B cell (primary cell): ENCODE data around the gene PNPLA5. TPM values are rescaled to one million over a fixed set of nuclear protein-coding genes. Genes with fewer than 3 reads are reported as not detected.

Experiments
- ATAC-seq: fragments of 200-7000 bp; cut with Tn5 transposase; one replicate; pipeline ENCODE4 v1.10.0; 2021; ENCODE audit warnings: low read depth, mild to moderate bottlenecking, moderate number of reproducible peaks, moderate library complexity
- CTCF ChIA-PET: fragments of 350-600 bp; sonication (Branson Sonifier 250); formaldehyde crosslinking; loops from one replicate; lab custom pipeline; 2021; ENCODE audit warnings: antibody characterized with exemption, inconsistent platforms; lab: Charles Lee
- POLR2A ChIA-PET: fragments of 350-600 bp; sonication (Branson Sonifier 250); formaldehyde crosslinking; loops from one replicate; lab custom pipeline; 2021; ENCODE audit warnings: antibody characterized with exemption; lab: Charles Lee
- DNase-seq: peaks from one replicate; pipeline ENCODE4 v3.0.0; 2013
- H2AFZ ChIP-seq: 2 replicates; pipeline ENCODE4 v1.6.1; 2012; ENCODE audit warnings: mild to moderate bottlenecking, low read depth, low read length; ENCODE audit not compliant: insufficient read depth, poor library complexity, severe bottlenecking
- H3K27ac ChIP-seq, 2 donors: 1 replicate in 1 of 2; 2 replicates in 1 of 2; pipeline ENCODE4 v1.5.1; 2012 to 2013; ENCODE audit warnings: low read length in 2 of 2, mild to moderate bottlenecking in 2 of 2, moderate library complexity in 1 of 2
- H3K27me3 ChIP-seq, 4 experiments: fragments of 200-600 bp in 1 of 4; sonication (generic) in 1 of 4; replicated peaks in 1 of 4; 1 replicate in 2 of 4; 2 replicates in 2 of 4; pipeline versions ENCODE4 v1.6.1 to v1.7.0; 2013 to 2016; ENCODE audit warnings: low read length in 3 of 4, mild to moderate bottlenecking in 2 of 4, mixed read lengths in 1 of 4, moderate library complexity in 1 of 4; ENCODE audit not compliant: insufficient read depth in 4 of 4, control insufficient read depth in 3 of 4; ENCODE audit errors: control extremely low read depth in 1 of 4
- H3K36me3 ChIP-seq, 2 experiments: replicated peaks in 1 of 2; 1 replicate in 1 of 2; 2 replicates in 1 of 2; pipeline versions ENCODE4 v1.6.1 to v1.7.1; 2013; ENCODE audit warnings: low read length in 1 of 2; ENCODE audit not compliant: insufficient read depth in 2 of 2, control insufficient read depth in 1 of 2; ENCODE audit errors: control extremely low read depth in 1 of 2, extremely low read depth in 1 of 2
- H3K4me1 ChIP-seq, 2 donors: fragments of 200-600 bp in 1 of 2; sonication (generic) in 1 of 2; 1 replicate in 1 of 2; 2 replicates in 1 of 2; pipeline versions ENCODE4 v1.5.1 to v1.6.1; 2013 to 2017; ENCODE audit warnings: low read length in 2 of 2; ENCODE audit not compliant: control insufficient read depth in 2 of 2, insufficient read depth in 2 of 2
- H3K4me2 ChIP-seq: replicated peaks from 2 replicates; pipeline ENCODE3; 2012; ENCODE audit warnings: mild to moderate bottlenecking, low read depth, low read length; ENCODE audit not compliant: poor library complexity, severe bottlenecking
- H3K4me3 ChIP-seq, 5 experiments: fragments of 200-600 bp in 1 of 5; sonication (generic) in 1 of 5; 1 replicate in 3 of 5; 2 replicates in 2 of 5; pipeline versions ENCODE4 v1.5.1 to v1.7.0; 2011 to 2016; ENCODE audit warnings: low read length in 4 of 5, mild to moderate bottlenecking in 4 of 5, low read depth in 2 of 5, control low read depth in 1 of 5, moderate library complexity in 1 of 5; ENCODE audit not compliant: insufficient read depth in 1 of 5; ENCODE audit errors: control extremely low read depth in 1 of 5, extremely low read depth in 1 of 5
- H3K79me2 ChIP-seq: fragments of 200-600 bp; sonication (generic); one replicate; pipeline ENCODE4 v1.6.0; 2016; ENCODE audit warnings: low read length; ENCODE audit not compliant: control insufficient read depth, insufficient read depth
- H3K9ac ChIP-seq: fragments of 200-600 bp; sonication (generic); 2 replicates; pipeline ENCODE4 v1.6.1; 2017; ENCODE audit warnings: mild to moderate bottlenecking, low read length, moderate library complexity
- H3K9me3 ChIP-seq, 3 donors: one replicate each; pipeline versions ENCODE4 v1.6.1 to v1.7.1; 2013; ENCODE audit warnings: low read length in 2 of 3; ENCODE audit not compliant: control insufficient read depth in 2 of 3, insufficient read depth in 1 of 3; ENCODE audit errors: control extremely low read depth in 1 of 3
- H4K20me1 ChIP-seq: 2 replicates; pipeline ENCODE4 v1.6.0; 2012; ENCODE audit warnings: mild to moderate bottlenecking, low read length; ENCODE audit not compliant: insufficient read depth, control insufficient read depth, poor library complexity, severe bottlenecking
- H3K27ac Mint-ChIP-seq: one replicate; pipeline ENCODE4 v1.8.0; 2021; ENCODE audit warnings: mixed read lengths
- H3K27me3 Mint-ChIP-seq: one replicate; pipeline ENCODE4 v1.8.0; 2021; ENCODE audit warnings: mixed read lengths
- H3K4me1 Mint-ChIP-seq: one replicate; pipeline ENCODE4 v1.8.0; 2021; ENCODE audit warnings: mixed read lengths
- H3K4me3 Mint-ChIP-seq: one replicate; pipeline ENCODE4 v1.8.0; 2021; ENCODE audit warnings: mixed read lengths
- H3K9me3 Mint-ChIP-seq: one replicate; pipeline ENCODE4 v1.8.0; 2022; ENCODE audit warnings: mixed read lengths; ENCODE audit not compliant: insufficient read depth
- EZH2 ChIP-seq: IDR thresholded peaks from 2 replicates; pipeline ENCODE4 v1.6.1; 2012; ENCODE audit warnings: borderline replicate concordance, low read depth, mild to moderate bottlenecking, moderate library complexity, low read length; ENCODE audit not compliant: insufficient read depth, poor library complexity, severe bottlenecking
- WGBS: methylation state at CpG from one replicate; pipeline ENCODE4 v1.1.5; 2013; ENCODE audit warnings: missing lambda C conversion rate; ENCODE audit not compliant: insufficient coverage; 5-methylcytosine and 5-hydroxymethylcytosine counted together
- intact Hi-C: fragments of 100-400 bp; cut with micrococcal nuclease; formaldehyde crosslinking; loops from one replicate; pipeline ENCODE4 v1.10.0; 2022
- polyA plus RNA-seq: library from polyadenylated mRNA; depleted of rRNA; stranded (reverse); fragments of >200 nt; gene quantifications from 2 replicates; pipeline ENCODE4 v1.2.3, GENCODE V29; 2012
- total RNA-seq, 2 donors: library from RNA; stranded (reverse); fragments of 120-200 nt in 1 of 2; gene quantifications; 1 replicate in 1 of 2; 2 replicates in 1 of 2; pipeline versions ENCODE4 v1.2.3 to v1.2.4, GENCODE V29; 2013 to 2022
- TF ChIP-seq, protein P1 (sequence below): fragments of 200-600 bp; IDR thresholded peaks from one replicate; pipeline ENCODE4 v1.8.0; 2022; ENCODE audit warnings: antibody characterized with exemption, mild to moderate bottlenecking

PNPLA5 gene
- total and polyA plus RNA-seq, 2 donors (not counting 1 experiment from before 2014, with no cell fraction given), result not detected

DNA sequence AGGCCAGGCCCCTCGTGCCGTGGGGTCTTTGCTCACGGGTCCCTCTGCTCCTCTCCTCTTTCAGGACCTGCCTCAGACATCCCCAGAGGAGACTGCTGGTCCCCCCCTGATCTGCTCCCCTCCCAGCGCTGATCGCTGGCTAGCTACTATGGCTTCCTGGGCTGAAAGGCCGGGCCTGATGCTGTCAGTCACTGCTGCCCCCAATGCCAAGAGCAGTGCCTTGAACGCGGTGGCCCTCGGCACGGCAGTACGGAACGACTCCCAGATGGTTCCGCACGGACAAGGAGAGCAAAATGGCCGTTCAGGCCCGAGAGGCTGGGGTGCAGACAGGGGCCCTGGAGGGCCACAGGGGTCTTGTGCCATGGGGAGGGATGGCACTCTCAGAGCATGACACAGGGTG is 51.0 kb downstream of the PNPLA5 start:
- no peak overlapping the region for H3K27ac Mint-ChIP-seq
- Histone ChIP-seq H3K27me3 (no peaks in the 10 kb centered on the region), H3K79me2 (no peaks in the 10 kb centered on the region), H2AFZ (no peak overlapping the region), H3K9me3 (no peaks in the 10 kb centered on the region), H4K20me1 (no peaks in the 10 kb centered on the region), H3K4me3 (no peak overlapping the region), H3K9ac (no peak overlapping the region), H3K27ac (no peak overlapping the region), H3K36me3 (no peaks in the 10 kb centered on the region), H3K4me1 (no peaks in the 10 kb centered on the region), H3K4me2 (no peak overlapping the region)
- H3K27me3 Mint-ChIP-seq, result no peaks in the 10 kb centered on the region
- no peaks in the 10 kb centered on the region for H3K4me1 Mint-ChIP-seq
- CTCF ChIA-PET, result no interaction called here
- ATAC-seq (no peak), DNase-seq (no peak)
- POLR2A ChIA-PET, result no interaction called here
- no peaks in the 10 kb centered on the region for H3K9me3 Mint-ChIP-seq
- TF ChIP-seq, protein P1, sequence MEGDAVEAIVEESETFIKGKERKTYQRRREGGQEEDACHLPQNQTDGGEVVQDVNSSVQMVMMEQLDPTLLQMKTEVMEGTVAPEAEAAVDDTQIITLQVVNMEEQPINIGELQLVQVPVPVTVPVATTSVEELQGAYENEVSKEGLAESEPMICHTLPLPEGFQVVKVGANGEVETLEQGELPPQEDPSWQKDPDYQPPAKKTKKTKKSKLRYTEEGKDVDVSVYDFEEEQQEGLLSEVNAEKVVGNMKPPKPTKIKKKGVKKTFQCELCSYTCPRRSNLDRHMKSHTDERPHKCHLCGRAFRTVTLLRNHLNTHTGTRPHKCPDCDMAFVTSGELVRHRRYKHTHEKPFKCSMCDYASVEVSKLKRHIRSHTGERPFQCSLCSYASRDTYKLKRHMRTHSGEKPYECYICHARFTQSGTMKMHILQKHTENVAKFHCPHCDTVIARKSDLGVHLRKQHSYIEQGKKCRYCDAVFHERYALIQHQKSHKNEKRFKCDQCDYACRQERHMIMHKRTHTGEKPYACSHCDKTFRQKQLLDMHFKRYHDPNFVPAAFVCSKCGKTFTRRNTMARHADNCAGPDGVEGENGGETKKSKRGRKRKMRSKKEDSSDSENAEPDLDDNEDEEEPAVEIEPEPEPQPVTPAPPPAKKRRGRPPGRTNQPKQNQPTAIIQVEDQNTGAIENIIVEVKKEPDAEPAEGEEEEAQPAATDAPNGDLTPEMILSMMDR, result no peak
- TF ChIP-seq EZH2, result no peak
- intact Hi-C loops, result no loop called here
- H3K4me3 Mint-ChIP-seq, result no peak overlapping the region
- 89% methylated on average over 16 of the region's 16 CpGs for WGBS

GRCh38 chr22:43840431-43840830 is 51.4 kb downstream of the PNPLA5 start:
- TF ChIP-seq EZH2, result no peak
- TF ChIP-seq, protein P1, result no peak
- ChIA-PET CTCF (no interaction called here), POLR2A (no interaction called here)
- ATAC-seq (no peak), DNase-seq (no peak)
- Histone ChIP-seq H4K20me1 (no peaks in the 10 kb centered on the region), H3K9ac (no peak overlapping the region), H3K9me3 (no peaks in the 10 kb centered on the region), H2AFZ (no peak overlapping the region), H3K27ac (no peak overlapping the region), H3K4me1 (no peaks in the 10 kb centered on the region), H3K27me3 (no peaks in the 10 kb centered on the region), H3K79me2 (no peaks in the 10 kb centered on the region), H3K36me3 (no peaks in the 10 kb centered on the region), H3K4me2 (no peak overlapping the region), H3K4me3 (no peak overlapping the region)
- H3K4me1 Mint-ChIP-seq, result no peaks in the 10 kb centered on the region
- no peak overlapping the region for H3K27ac Mint-ChIP-seq
- intact Hi-C loops, result no loop called here
- WGBS, result 88% methylated on average over 13 of the region's 13 CpGs
- no peaks in the 10 kb centered on the region for H3K27me3 Mint-ChIP-seq
- no peaks in the 10 kb centered on the region for H3K9me3 Mint-ChIP-seq
- no peak overlapping the region for H3K4me3 Mint-ChIP-seq
